T-helper 2 cell treated with Interferon-gamma antibody and Interleukin-4, amounts not matched to agents 100 ng/mL and 5 ng/mL, for 36 hours (primary cell): ENCODE measurements around the gene KHNYN. TPM values are rescaled to one million over a fixed set of nuclear protein-coding genes. Genes with fewer than 3 reads are reported as not detected.
"Not testable (repeated sequence)": the region's sequence is repeated elsewhere in the genome, so short reads cannot be mapped to it uniquely, and the experiment has no call there.

Source experiments
- intact Hi-C: fragments of 100-400 bp; cut with micrococcal nuclease; formaldehyde crosslinking; loops from one replicate; pipeline ENCODE4 v1.15.1; 2023
- total RNA-seq: library from RNA; stranded (reverse); gene quantifications from 2 replicates; pipeline ENCODE4 v1.2.3, GENCODE V29; 2022

Gene KHNYN
- total RNA-seq, 1 donor from 2014 or later = 76.6 TPM

- intact Hi-C loops = loop anchor here (1.0 to 10.0 kb wide), 2 partner anchors 104 to 322 kb away; partner anchors contain the start of genes DCAF11 and NRL
Observed at GRCh38 chr14:24436355-24437019, 6.7 kb downstream of the KHNYN start.

GRCh38 chr14:24437020-24437735, 7.4 kb downstream of the KHNYN start:
- intact Hi-C loops = loop anchor here (10.0 kb wide), 1 partner anchor 322 kb away; the partner anchor contains the start of genes DCAF11 and NRL

- intact Hi-C loops = loop anchor here (10.0 kb wide), 1 partner anchor 323 kb away; the partner anchor contains the start of genes DCAF11 and NRL
Observed at GRCh38 chr14:24437736-24438067, 7.9 kb downstream of the KHNYN start.

DNA sequence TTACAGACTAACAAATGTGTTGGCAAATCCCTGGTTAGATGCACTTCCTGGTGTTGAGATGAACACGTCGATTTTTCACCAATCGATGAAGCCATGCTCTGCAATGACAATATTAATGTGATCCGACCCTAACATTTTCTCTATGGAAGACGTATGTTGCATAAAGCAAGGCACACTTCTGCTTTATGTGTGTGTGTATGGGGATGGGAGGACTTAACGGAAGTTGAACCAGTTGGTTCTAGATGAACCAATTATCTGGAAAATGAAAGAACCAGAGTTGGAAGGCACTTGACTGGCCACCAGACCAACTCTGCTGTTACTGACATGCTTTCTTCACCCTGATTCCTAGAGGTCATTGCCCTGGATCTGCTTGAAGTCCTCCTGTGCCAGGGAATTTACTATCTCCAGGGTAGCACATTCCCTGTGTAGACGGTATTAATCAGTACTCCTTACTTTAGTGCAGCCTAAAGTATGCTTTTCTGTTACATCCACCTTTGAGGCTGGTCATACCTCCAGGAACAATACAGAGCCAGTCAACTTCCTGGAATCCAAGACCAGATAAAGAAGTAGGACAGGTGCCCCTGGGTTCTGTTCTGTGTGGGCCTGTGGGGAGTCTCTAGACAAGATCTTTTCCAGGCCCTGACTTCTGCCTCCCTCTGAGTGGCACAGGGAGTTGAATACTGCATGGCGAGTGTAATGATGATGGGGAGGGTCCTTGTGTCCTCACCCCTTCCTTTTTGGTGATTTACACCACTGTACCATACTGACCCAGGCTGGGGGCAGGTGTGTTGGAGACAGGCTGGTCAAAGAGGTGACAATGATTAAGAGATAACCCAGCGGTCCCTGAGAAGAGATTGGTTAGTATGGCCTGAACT, 8.7 kb downstream of the KHNYN start:
- intact Hi-C loops = loop anchor here (10.0 kb wide), 1 partner anchor 324 kb away; the partner anchor contains the start of genes DCAF11 and NRL

GRCh38 chr14:24439257-24439656, 9.5 kb downstream of the KHNYN start:
- intact Hi-C loops = loop anchor here (10.0 kb wide), 1 partner anchor 324 kb away; the partner anchor contains the start of genes DCAF11 and NRL

GRCh38 chr14:24439830-24440605, 10.3 kb downstream of the KHNYN start:
- intact Hi-C loops = loop anchor here (5.0 to 10.0 kb wide), 2 partner anchors 243 to 325 kb away; partner anchors contain the start of genes DCAF11, NRL and TM9SF1

- intact Hi-C loops = loop anchor here (5.0 kb wide), 1 partner anchor 244 kb away; the partner anchor contains the start of gene TM9SF1
Observed at GRCh38 chr14:24440606-24441399, 11.0 kb downstream of the KHNYN start.

DNA sequence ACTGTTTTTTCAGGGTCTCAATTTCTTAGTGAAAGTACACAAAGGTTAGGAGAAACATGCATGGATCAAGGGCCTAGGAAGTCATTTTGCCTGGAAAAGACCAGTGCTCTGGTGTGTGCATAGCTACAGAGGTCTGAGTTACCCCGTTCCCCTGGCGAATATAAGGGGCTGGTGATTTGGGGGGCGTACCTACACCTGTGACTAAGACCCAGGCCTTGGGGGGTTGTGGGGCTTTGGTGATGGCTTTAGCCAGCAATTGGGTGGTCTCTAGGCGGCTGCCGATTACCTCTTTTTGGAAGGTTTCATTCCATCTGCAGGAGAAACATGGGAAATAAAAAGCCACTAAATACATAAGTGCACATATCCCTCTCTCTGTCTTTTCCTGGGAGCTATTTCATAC, 11.7 kb downstream of the KHNYN start:
- intact Hi-C loops = loop anchor here (5.0 kb wide), 1 partner anchor 244 kb away; the partner anchor contains the start of gene TM9SF1

DNA sequence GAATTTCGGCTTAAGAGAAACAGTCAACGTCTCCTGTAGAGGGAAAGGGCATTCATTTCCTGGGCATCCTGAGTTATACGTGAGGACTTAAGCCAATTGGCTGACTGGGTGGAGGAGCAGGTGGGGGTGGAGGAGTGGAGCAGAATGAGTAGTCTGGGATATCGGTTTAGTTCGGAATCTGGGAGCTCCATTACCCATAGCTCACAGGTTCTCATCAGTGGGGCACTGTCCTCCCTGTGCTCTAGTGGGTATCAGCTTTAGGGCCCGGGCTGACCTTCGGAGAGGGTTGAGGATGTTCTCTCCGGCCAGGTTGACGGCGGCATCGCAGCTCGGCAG, 12.1 kb downstream of the KHNYN start:
- intact Hi-C loops = loop anchor here (1.0 to 5.0 kb wide), 7 partner anchors 11 to 245 kb away; partner anchors contain the start of genes CHMP4A, GMPR2, NEDD8 and RABGGTA

GRCh38 chr14:24442240-24443052, 12.7 kb downstream of the KHNYN start, which contains the start of gene SDR39U1:
Gene SDR39U1, minus strand, starts transcription at chr14:24442776. Its CDS starts 7 bp downstream, at chr14:24442769.
- intact Hi-C loops = loop anchor here (1.0 to 5.0 kb wide), 7 partner anchors 11 to 245 kb away; partner anchors contain the start of genes CHMP4A, GMPR2, NEDD8 and RABGGTA

GRCh38 chr14:24443053-24443665, 13.4 kb downstream of the KHNYN start:
- intact Hi-C loops = loop anchor here (2.0 to 5.0 kb wide), 2 partner anchors 236 to 246 kb away; partner anchors contain the start of gene TM9SF1

DNA sequence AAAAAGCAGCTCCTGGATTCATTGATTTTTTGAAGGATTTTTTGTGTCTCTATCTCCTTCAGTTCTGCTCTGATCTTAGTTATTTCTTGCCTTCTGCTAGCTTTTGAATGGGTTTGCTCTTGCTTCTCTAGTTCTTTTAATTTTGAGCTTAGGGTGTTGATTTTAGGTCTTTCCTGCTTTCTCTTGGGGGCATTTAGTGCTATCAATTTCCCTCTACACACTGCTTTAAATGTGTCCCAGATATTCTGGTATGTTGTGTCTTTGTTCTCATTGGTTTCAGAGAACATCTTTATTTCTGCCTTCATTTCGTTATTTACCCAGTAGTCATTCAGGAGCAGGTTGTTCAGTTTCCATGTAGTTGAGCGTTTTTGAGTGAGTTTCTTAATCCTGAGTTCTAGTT, 21.1 kb downstream of the KHNYN start:
- intact Hi-C loops = not testable (repeated sequence)

- intact Hi-C loops = no loop called here
Observed at GRCh38 chr14:24456980-24457379, 27.2 kb downstream of the KHNYN start.

GRCh38 chr14:24458736-24459135, 29.0 kb downstream of the KHNYN start:
- intact Hi-C loops = no loop called here

- intact Hi-C loops = no loop called here
Observed at GRCh38 chr14:24459331-24459730, 29.6 kb downstream of the KHNYN start.

DNA sequence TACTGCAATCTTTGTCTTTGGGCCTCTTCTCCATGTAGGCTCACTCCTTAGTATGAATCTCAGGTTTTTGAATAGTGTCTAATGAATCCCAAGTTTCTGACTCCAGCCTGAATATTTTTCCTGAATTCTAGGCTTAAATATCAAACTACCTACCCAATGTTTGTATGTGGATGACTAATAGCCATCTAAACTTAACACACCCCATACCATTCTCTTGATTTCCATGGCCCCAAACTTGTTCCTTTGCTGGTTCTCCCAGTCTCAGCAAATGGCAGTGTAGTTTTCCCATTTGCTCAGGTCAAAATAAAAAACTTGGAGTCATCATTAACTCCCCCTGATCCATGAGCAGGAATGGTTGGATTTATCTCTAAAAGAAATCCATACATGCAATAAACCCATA, 31.6 kb downstream of the KHNYN start:
- intact Hi-C loops = no loop called here

GRCh38 chr14:24463017-24463883, 33.5 kb downstream of the KHNYN start:
- intact Hi-C loops = no loop called here
